ENCODE measurements around the gene ZMYND8.

DNA sequence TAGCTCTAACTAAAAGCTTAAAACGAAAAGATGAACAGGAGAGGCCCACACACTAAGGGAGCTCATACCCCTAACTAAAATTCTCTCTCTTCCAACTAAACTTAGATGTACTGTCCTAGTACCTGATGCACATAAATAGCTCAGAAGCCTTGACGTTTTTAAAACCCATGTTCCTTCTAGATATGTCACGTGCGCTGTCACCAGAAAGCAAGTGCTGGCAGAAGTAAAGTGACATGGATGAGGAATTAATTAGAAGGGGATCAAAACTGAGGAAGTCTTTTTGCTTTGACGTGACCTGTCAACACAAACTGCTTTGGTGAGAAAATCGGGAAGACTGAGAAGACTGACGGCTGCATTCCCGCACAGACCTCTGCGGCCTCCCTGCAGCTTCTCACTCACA lies 142.5 kb downstream of the ZMYND8 start:
- TF ChIP-seq, protein P1, sequence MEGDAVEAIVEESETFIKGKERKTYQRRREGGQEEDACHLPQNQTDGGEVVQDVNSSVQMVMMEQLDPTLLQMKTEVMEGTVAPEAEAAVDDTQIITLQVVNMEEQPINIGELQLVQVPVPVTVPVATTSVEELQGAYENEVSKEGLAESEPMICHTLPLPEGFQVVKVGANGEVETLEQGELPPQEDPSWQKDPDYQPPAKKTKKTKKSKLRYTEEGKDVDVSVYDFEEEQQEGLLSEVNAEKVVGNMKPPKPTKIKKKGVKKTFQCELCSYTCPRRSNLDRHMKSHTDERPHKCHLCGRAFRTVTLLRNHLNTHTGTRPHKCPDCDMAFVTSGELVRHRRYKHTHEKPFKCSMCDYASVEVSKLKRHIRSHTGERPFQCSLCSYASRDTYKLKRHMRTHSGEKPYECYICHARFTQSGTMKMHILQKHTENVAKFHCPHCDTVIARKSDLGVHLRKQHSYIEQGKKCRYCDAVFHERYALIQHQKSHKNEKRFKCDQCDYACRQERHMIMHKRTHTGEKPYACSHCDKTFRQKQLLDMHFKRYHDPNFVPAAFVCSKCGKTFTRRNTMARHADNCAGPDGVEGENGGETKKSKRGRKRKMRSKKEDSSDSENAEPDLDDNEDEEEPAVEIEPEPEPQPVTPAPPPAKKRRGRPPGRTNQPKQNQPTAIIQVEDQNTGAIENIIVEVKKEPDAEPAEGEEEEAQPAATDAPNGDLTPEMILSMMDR (IDR thresholded peaks at IDR 0.05): no peak
- TF ChIP-seq EP300 (IDR thresholded peaks at IDR 0.05) (no peak), POLR2AphosphoS5 (IDR thresholded peaks at IDR 0.05) (no peak)
